T-helper 1 cell treated with Interleukin-12 subunit alpha and Interleukin-12 subunit beta and Interleukin-4 antibody, amounts not matched to agents 30 ng/mL and 1 ng/mL, for 36 hours (primary cell): ENCODE results near the gene PLCH2. TPM values are rescaled to one million over a fixed set of nuclear protein-coding genes. Genes with fewer than 3 reads are reported as not detected.

Experiments
- intact Hi-C: fragments of 100-400 bp; cut with micrococcal nuclease; formaldehyde crosslinking; loops from one replicate; pipeline ENCODE4 v1.15.1; 2024
- total RNA-seq: library from RNA; stranded (reverse); gene quantifications from 2 replicates; pipeline ENCODE4 v1.2.3, GENCODE V29; 2022

Gene PLCH2
- total RNA-seq, 1 donor from 2014 or later = 14.0 TPM

GRCh38 chr1:2459757-2460156 lies 16.3 kb upstream of the PLCH2 start:
- intact Hi-C loops = no loop called here

GRCh38 chr1:2460203-2460602 lies 15.9 kb upstream of the PLCH2 start:
- intact Hi-C loops = no loop called here

- intact Hi-C loops = no loop called here
Observed at GRCh38 chr1:2460996-2461751, 14.9 kb upstream of the PLCH2 start.

GRCh38 chr1:2462819-2463218 lies 13.3 kb upstream of the PLCH2 start:
- intact Hi-C loops = no loop called here

GRCh38 chr1:2463396-2463795 lies 12.7 kb upstream of the PLCH2 start:
- intact Hi-C loops = no loop called here

- intact Hi-C loops = no loop called here
Observed at GRCh38 chr1:2465371-2466269, 10.5 kb upstream of the PLCH2 start.

GRCh38 chr1:2466270-2466665 lies 9.8 kb upstream of the PLCH2 start:
- intact Hi-C loops = no loop called here

GRCh38 chr1:2466958-2467554 lies 9.0 kb upstream of the PLCH2 start:
- intact Hi-C loops = no loop called here

GRCh38 chr1:2468041-2468472 lies 8.0 kb upstream of the PLCH2 start:
- intact Hi-C loops = no loop called here

- intact Hi-C loops = no loop called here
Observed at GRCh38 chr1:2468540-2468939, 7.5 kb upstream of the PLCH2 start.

GRCh38 chr1:2469103-2469940 lies 6.8 kb upstream of the PLCH2 start:
- intact Hi-C loops = no loop called here

- intact Hi-C loops = no loop called here
Observed at GRCh38 chr1:2470290-2471158, 5.6 kb upstream of the PLCH2 start.

- intact Hi-C loops = no loop called here
Observed at GRCh38 chr1:2471159-2471471, 5.0 kb upstream of the PLCH2 start.

- intact Hi-C loops = no loop called here
Observed at GRCh38 chr1:2471587-2472001, 4.5 kb upstream of the PLCH2 start.

GRCh38 chr1:2472109-2472508 lies 4.0 kb upstream of the PLCH2 start:
- intact Hi-C loops = no loop called here

GRCh38 chr1:2472561-2473177 lies 3.4 kb upstream of the PLCH2 start:
- intact Hi-C loops = no loop called here

- intact Hi-C loops = no loop called here
Observed at GRCh38 chr1:2473198-2473597, 2.9 kb upstream of the PLCH2 start.

- intact Hi-C loops = no loop called here
Observed at GRCh38 chr1:2474104-2474844, 1.8 kb upstream of the PLCH2 start.

GRCh38 chr1:2474933-2475371 lies 1.1 kb upstream of the PLCH2 start:
- intact Hi-C loops = no loop called here
